PFSK-1 (cell line): Measurements from ENCODE around the gene PPP6R1.

Experiments used
- FOXP2 ChIP-seq: optimal IDR thresholded peaks from 2 replicates; pipeline ENCODE3; 2011; ENCODE audit warnings: borderline replicate concordance, control low read depth, inconsistent platforms; ENCODE audit not compliant: insufficient read depth; ENCODE audit errors: extremely low read length, extremely low read depth
- POLR2AphosphoS5 ChIP-seq: IDR thresholded peaks from 2 replicates; pipeline ENCODE4 v1.6.1; 2012; ENCODE audit warnings: low read depth, mild to moderate bottlenecking, control low read depth, low read length, moderate library complexity
- REST ChIP-seq, 2 experiments: IDR thresholded peaks; 2 replicates each; pipeline versions ENCODE4 v1.6.1 to v1.8.0; 2011 to 2012; ENCODE audit warnings: low read depth in 2 of 2, low read length in 2 of 2, control low read depth in 1 of 2, inconsistent platforms in 1 of 2, mild to moderate bottlenecking in 1 of 2, moderate library complexity in 1 of 2; ENCODE audit not compliant: insufficient read depth in 1 of 2
- SIN3A ChIP-seq: IDR thresholded peaks from 2 replicates; pipeline ENCODE4 v1.6.1; 2012; ENCODE audit warnings: mild to moderate bottlenecking, low read length, moderate library complexity, borderline replicate concordance; ENCODE audit not compliant: insufficient read depth
- TAF1 ChIP-seq: IDR thresholded peaks from 2 replicates; pipeline ENCODE4 v1.6.1; 2012; ENCODE audit warnings: low read length, control low read depth, borderline replicate concordance; ENCODE audit not compliant: insufficient read depth

Gene PPP6R1

GRCh38 chr19:55276720-55277430, 18.1 kb upstream of the PPP6R1 start:
- TF ChIP-seq TAF1: no peak
- TF ChIP-seq POLR2AphosphoS5: no peak
- no peak for TF ChIP-seq SIN3A
- TF ChIP-seq REST (IDR thresholded peaks at IDR 0.05; ENCODE audit: insufficient read depth in 1 of 2, low read depth in 2 of 2, low read length in 2 of 2): no peak
- no peak for TF ChIP-seq FOXP2

- TF ChIP-seq FOXP2: no peak
- TF ChIP-seq TAF1: no peak
- no peak for TF ChIP-seq POLR2AphosphoS5
- no peak for TF ChIP-seq REST (IDR thresholded peaks at IDR 0.05; ENCODE audit: insufficient read depth in 1 of 2, low read depth in 2 of 2, low read length in 2 of 2)
- TF ChIP-seq SIN3A: no peak
Observed at GRCh38 chr19:55275851-55276719, 17.3 kb upstream of the PPP6R1 start.

GRCh38 chr19:55273978-55274707, 15.3 kb upstream of the PPP6R1 start:
- TF ChIP-seq FOXP2: no peak
- TF ChIP-seq TAF1: no peak
- TF ChIP-seq POLR2AphosphoS5: no peak
- no peak for TF ChIP-seq SIN3A
- no peak for TF ChIP-seq REST (IDR thresholded peaks at IDR 0.05; ENCODE audit: insufficient read depth in 1 of 2, low read depth in 2 of 2, low read length in 2 of 2)

GRCh38 chr19:55272142-55272541, 13.3 kb upstream of the PPP6R1 start:
- no peak for TF ChIP-seq FOXP2
- TF ChIP-seq SIN3A: no peak
- TF ChIP-seq REST (IDR thresholded peaks at IDR 0.05; ENCODE audit: insufficient read depth in 1 of 2, low read depth in 2 of 2, low read length in 2 of 2): no peak
- no peak for TF ChIP-seq TAF1
- no peak for TF ChIP-seq POLR2AphosphoS5
